CD14-positive monocyte (primary cell): Measurements from ENCODE around the gene STUM. TPM values are rescaled to one million over a fixed set of nuclear protein-coding genes. Genes with fewer than 3 reads are reported as not detected.

Source experiments
- DNase-seq, 3 donors: peaks; one replicate each; pipeline ENCODE4 v3.0.0-alpha.2; 2011 to 2022
- H2AFZ ChIP-seq: 2 replicates; pipeline ENCODE4 v1.6.0; 2012; ENCODE audit warnings: mild to moderate bottlenecking, low read depth, low read length, inconsistent platforms; ENCODE audit not compliant: insufficient read depth, poor library complexity, severe bottlenecking
- H3K27ac ChIP-seq, 2 donors: 1 replicate in 1 of 2; 2 replicates in 1 of 2; pipeline ENCODE4 v1.5.1; 2012 to 2013; ENCODE audit warnings: low read length in 2 of 2, control low read depth in 1 of 2, inconsistent platforms in 1 of 2, low read depth in 1 of 2, mild to moderate bottlenecking in 1 of 2
- H3K27me3 ChIP-seq, 2 donors: one replicate each; pipeline versions ENCODE4 v1.6.0 to v1.6.1; 2011 to 2013; ENCODE audit warnings: low read length in 2 of 2; ENCODE audit not compliant: control insufficient read depth in 2 of 2, insufficient read depth in 2 of 2
- H3K36me3 ChIP-seq, 2 donors: replicated peaks in 1 of 2; 1 replicate in 1 of 2; 2 replicates in 1 of 2; pipeline versions ENCODE4 v1.5.1 to v1.6.1; 2012 to 2013; ENCODE audit warnings: low read length in 2 of 2, control low read depth in 1 of 2, inconsistent platforms in 1 of 2, mild to moderate bottlenecking in 1 of 2; ENCODE audit not compliant: insufficient read depth in 2 of 2, control insufficient read depth in 1 of 2
- H3K4me1 ChIP-seq, 2 donors: 1 replicate in 1 of 2; 2 replicates in 1 of 2; pipeline versions ENCODE4 v1.5.1 to v1.6.1; 2012 to 2013; ENCODE audit warnings: low read length in 2 of 2, control low read depth in 1 of 2, inconsistent platforms in 1 of 2, mild to moderate bottlenecking in 1 of 2, moderate library complexity in 1 of 2; ENCODE audit not compliant: insufficient read depth in 2 of 2, control insufficient read depth in 1 of 2
- H3K4me2 ChIP-seq: replicated peaks from 2 replicates; pipeline ENCODE3; 2012; ENCODE audit warnings: low read length, moderate library complexity, mild to moderate bottlenecking; ENCODE audit not compliant: poor library complexity, severe bottlenecking; ENCODE audit errors: extremely low read depth
- H3K4me3 ChIP-seq, 3 experiments: fragments of 200-600 bp in 1 of 3; sonication (generic) in 1 of 3; replicated peaks in 1 of 3; 1 replicate in 2 of 3; 2 replicates in 1 of 3; pipeline ENCODE4 v1.5.1; 2011 to 2013; ENCODE audit warnings: low read length in 3 of 3, mild to moderate bottlenecking in 3 of 3, control low read depth in 2 of 3, low read depth in 2 of 3, inconsistent platforms in 1 of 3, moderate library complexity in 1 of 3
- H3K79me2 ChIP-seq: 2 replicates; pipeline ENCODE4 v1.6.0; 2012; ENCODE audit warnings: mild to moderate bottlenecking, control low read depth, inconsistent platforms, low read length, moderate library complexity; ENCODE audit not compliant: insufficient read depth
- H3K9ac ChIP-seq: 2 replicates; pipeline ENCODE4 v1.6.0; 2017; ENCODE audit warnings: low read length, mild to moderate bottlenecking; ENCODE audit not compliant: insufficient read depth, poor library complexity, severe bottlenecking
- H3K9me3 ChIP-seq, 2 donors: replicated peaks in 1 of 2; 1 replicate in 1 of 2; 2 replicates in 1 of 2; pipeline versions ENCODE4 v1.5.1 to v1.6.1; 2012 to 2013; ENCODE audit warnings: low read length in 2 of 2, control low read depth in 1 of 2; ENCODE audit not compliant: control insufficient read depth in 1 of 2, insufficient read depth in 1 of 2
- H4K20me1 ChIP-seq: 2 replicates; pipeline ENCODE4 v1.6.0; 2012; ENCODE audit warnings: mild to moderate bottlenecking, low read length, control low read depth, moderate library complexity; ENCODE audit not compliant: insufficient read depth
- H3K27ac Mint-ChIP-seq, 7 donors: one replicate each; pipeline ENCODE4 v1.8.0; 2020; ENCODE audit warnings: mild to moderate bottlenecking in 7 of 7, mixed read lengths in 7 of 7, moderate library complexity in 6 of 7, inconsistent platforms in 2 of 7
- H3K27me3 Mint-ChIP-seq, 3 donors: one replicate each; pipeline ENCODE4 v1.8.0; 2021 to 2022; ENCODE audit warnings: low read depth in 3 of 3, mild to moderate bottlenecking in 3 of 3, mixed read lengths in 3 of 3, moderate library complexity in 3 of 3, inconsistent platforms in 1 of 3
- H3K36me3 Mint-ChIP-seq, 2 donors: one replicate each; pipeline ENCODE4 v1.8.0; 2020; ENCODE audit warnings: mixed read lengths in 2 of 2, inconsistent platforms in 1 of 2, mild to moderate bottlenecking in 1 of 2
- H3K4me1 Mint-ChIP-seq: one replicate; pipeline ENCODE4 v1.8.0; 2020; ENCODE audit warnings: mild to moderate bottlenecking, mixed read lengths
- H3K4me3 Mint-ChIP-seq, 2 donors: one replicate each; pipeline ENCODE4 v1.8.0; 2020; ENCODE audit warnings: mild to moderate bottlenecking in 2 of 2, mixed read lengths in 2 of 2, moderate library complexity in 1 of 2
- H3K9me3 Mint-ChIP-seq, 7 donors: one replicate each; pipeline ENCODE4 v1.8.0; 2020 to 2022; ENCODE audit warnings: mixed read lengths in 7 of 7, mild to moderate bottlenecking in 6 of 7, moderate library complexity in 6 of 7, inconsistent platforms in 2 of 7
- WGBS: methylation state at CpG from one replicate; pipeline ENCODE4 v1.1.5; 2013; ENCODE audit warnings: missing lambda C conversion rate; ENCODE audit not compliant: insufficient coverage; 5-methylcytosine and 5-hydroxymethylcytosine counted together
- intact Hi-C, 2 donors: fragments of 100-400 bp; cut with micrococcal nuclease; formaldehyde crosslinking; loops; one replicate each; pipeline versions ENCODE4 v1.15.0 to v1.15.1; 2023
- polyA plus RNA-seq, 3 donors: library from polyadenylated mRNA; depleted of rRNA in 1 of 3; unstranded in 2 of 3; stranded (reverse) in 1 of 3; fragments of 300-500 nt in 2 of 3; fragments of >200 nt in 1 of 3; fragmentation: Illumina TruSeq in 2 of 3; gene quantifications; 1 replicate in 2 of 3; 2 replicates in 1 of 3; pipeline ENCODE4 v1.2.3, GENCODE V29; 2012 to 2021
- TF ChIP-seq, protein P1 (sequence below): fragments of 200-600 bp; IDR thresholded peaks from one replicate; pipeline ENCODE4 v1.8.0; 2022; ENCODE audit warnings: antibody characterized with exemption, mild to moderate bottlenecking

The STUM gene
- polyA plus RNA-seq, 3 donors = not detected

DNA sequence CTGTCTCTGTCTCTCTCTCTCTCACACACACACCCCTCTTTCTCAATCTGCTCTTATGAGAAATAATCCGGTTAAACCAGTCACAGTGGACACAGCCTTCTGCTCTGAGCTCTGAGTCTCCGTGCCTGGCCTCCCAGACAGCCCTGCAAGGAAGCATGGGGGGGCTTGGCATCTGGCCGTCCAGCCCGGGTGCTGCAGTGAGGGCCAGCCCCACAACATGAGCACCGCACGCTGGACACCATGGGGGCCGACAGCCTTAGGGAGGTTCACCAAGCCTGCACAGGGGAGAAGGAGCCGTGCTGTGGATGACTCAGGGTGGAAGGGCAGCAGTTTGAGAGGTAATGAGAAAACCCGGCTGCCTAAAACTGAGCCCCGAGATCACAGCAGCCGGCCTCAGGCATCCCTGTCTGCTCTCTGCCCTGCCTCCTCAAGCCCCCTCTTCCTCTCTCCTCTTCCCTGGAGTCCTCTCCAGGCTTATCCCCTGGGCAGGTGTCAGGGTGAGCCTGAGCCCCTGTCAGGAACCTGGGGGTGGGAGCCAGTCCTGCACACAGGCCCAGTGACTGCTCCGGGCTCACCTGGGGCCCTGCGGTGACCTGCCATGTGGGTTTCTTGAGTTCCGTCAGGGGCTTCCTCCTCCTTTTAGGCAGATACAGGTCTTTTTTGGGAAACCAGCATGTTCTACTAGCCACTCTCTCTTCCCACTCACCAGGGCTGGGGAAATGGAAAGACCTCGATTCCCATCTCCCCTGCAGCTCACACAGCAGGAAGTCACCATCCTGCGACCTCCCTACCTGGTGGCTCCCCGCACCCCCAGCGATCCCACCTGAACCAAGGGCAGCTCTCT lies 97.7 kb downstream of the STUM start:
- Histone ChIP-seq H3K36me3 (peaks cover 49 to 56% of the 10 kb centered on the region in 2 donors), H3K4me2 (no peak overlapping the region), H3K9ac (no peak overlapping the region), H4K20me1 (peaks cover 7% of the 10 kb centered on the region), H3K27me3 (no peaks in the 10 kb centered on the region), H2AFZ (no peak overlapping the region), H3K4me1 (peaks cover 34 to 35% of the 10 kb centered on the region in 2 donors), H3K4me3 (no peak overlapping the region), H3K79me2 (peaks cover 8% of the 10 kb centered on the region), H3K9me3 (no peaks in the 10 kb centered on the region), H3K27ac (no peak overlapping the region)
- peaks cover 39% of the 10 kb centered on the region for H3K4me1 Mint-ChIP-seq
- peaks cover 0 to 2% (median 0%) of the 10 kb centered on the region in 3 donors for H3K27me3 Mint-ChIP-seq
- peak overlapping the region in 6 of 7 donors; percentile 11 to 72 (median 59) for H3K27ac Mint-ChIP-seq
- intact Hi-C loops = no loop called here
- H3K9me3 Mint-ChIP-seq = no peaks in the 10 kb centered on the region
- WGBS = 92% methylated on average over 16 of the region's 18 CpGs
- DNase-seq = no peak
- H3K4me3 Mint-ChIP-seq = no peak overlapping the region
- H3K36me3 Mint-ChIP-seq = peaks cover 59 to 68% of the 10 kb centered on the region in 2 donors
- TF ChIP-seq, protein P1, sequence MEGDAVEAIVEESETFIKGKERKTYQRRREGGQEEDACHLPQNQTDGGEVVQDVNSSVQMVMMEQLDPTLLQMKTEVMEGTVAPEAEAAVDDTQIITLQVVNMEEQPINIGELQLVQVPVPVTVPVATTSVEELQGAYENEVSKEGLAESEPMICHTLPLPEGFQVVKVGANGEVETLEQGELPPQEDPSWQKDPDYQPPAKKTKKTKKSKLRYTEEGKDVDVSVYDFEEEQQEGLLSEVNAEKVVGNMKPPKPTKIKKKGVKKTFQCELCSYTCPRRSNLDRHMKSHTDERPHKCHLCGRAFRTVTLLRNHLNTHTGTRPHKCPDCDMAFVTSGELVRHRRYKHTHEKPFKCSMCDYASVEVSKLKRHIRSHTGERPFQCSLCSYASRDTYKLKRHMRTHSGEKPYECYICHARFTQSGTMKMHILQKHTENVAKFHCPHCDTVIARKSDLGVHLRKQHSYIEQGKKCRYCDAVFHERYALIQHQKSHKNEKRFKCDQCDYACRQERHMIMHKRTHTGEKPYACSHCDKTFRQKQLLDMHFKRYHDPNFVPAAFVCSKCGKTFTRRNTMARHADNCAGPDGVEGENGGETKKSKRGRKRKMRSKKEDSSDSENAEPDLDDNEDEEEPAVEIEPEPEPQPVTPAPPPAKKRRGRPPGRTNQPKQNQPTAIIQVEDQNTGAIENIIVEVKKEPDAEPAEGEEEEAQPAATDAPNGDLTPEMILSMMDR = no peak

DNA sequence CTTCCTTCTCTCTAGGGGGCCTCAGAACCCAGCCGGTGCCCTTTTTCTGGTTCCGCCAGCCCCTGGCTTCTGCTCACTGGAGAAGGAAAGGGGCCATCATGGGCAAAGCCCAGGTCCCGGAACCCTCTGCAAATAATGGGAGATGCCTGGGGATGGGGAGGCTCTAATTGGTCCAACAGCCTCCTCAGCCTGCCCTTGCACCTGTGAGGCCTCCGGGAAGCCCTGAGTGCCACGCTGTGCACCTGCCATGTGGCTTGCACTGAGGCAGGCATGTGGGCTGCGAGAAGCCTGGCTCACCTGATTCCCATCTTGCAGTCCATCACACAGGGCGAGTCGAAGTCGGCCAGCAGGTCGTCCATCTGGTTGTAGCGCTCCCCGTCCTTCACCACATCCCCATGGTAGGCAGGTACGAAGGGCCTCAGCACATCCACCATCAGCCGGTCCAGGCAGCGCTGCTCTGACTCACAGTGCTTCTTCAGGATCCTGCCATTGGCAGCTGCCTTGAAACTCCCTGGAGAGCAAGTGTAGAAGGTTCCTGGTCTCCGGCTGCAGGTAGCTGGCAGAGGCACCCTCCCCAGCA lies 98.4 kb downstream of the STUM start:
- Mint-ChIP-seq H3K9me3 (no peaks in the 10 kb centered on the region), H3K27ac (peak overlapping the region in 2 of 7 donors; percentile 11 to 72), H3K27me3 (peaks cover 0 to 2% (median 0%) of the 10 kb centered on the region in 3 donors), H3K36me3 (peaks cover 52 to 61% of the 10 kb centered on the region in 2 donors), H3K4me1 (peaks cover 39% of the 10 kb centered on the region), H3K4me3 (no peak overlapping the region)
- intact Hi-C loops = no loop called here
- H3K36me3 ChIP-seq = peaks cover 42 to 49% of the 10 kb centered on the region in 2 donors
- no peak overlapping the region for H3K9ac ChIP-seq
- no peak for DNase-seq
- peaks cover 9% of the 10 kb centered on the region for H3K79me2 ChIP-seq
- H3K4me3 ChIP-seq = no peak overlapping the region
- TF ChIP-seq, protein P1 = no peak
- 98% methylated on average over 14 of the region's 16 CpGs for WGBS
- H3K27ac ChIP-seq = peak overlapping the region in 1 of 2 donors; percentile 23
- peaks cover 7% of the 10 kb centered on the region for H4K20me1 ChIP-seq
- no peaks in the 10 kb centered on the region for H3K27me3 ChIP-seq
- no peaks in the 10 kb centered on the region for H3K9me3 ChIP-seq
- no peak overlapping the region for H2AFZ ChIP-seq
- peaks cover 34 to 35% of the 10 kb centered on the region in 2 donors for H3K4me1 ChIP-seq
- H3K4me2 ChIP-seq = no peak overlapping the region
